OCI-LY7 (cell line): Measurements from ENCODE around the gene CFAP70. TPM values are rescaled to one million over a fixed set of nuclear protein-coding genes. Genes with fewer than 3 reads are reported as not detected.
A peak's percentile ranks its signal among the peaks of the same experiment; 100 is the strongest.

ENCODE experiments used
- Bru-seq: library from RNA; stranded (reverse); fragments of 400-500 nt; gene quantifications from one replicate; lab custom pipeline; 2021; lab: Mats Ljungman, UMichigan
- BruChase-seq, 2 experiments: library from RNA; stranded (reverse); fragments of 400-500 nt; gene quantifications; one replicate each; lab custom pipeline; 2021; lab: Mats Ljungman, UMichigan
- BruUV-seq: library from RNA; stranded (reverse); fragments of 400-500 nt; replicated peaks from 2 replicates; lab custom pipeline; 2021; lab: Mats Ljungman, UMichigan
- CTCF ChIA-PET: fragments of 300-600 bp; sonication (Branson Sonifier 250); formaldehyde crosslinking; loops from one replicate; lab custom pipeline; 2022; ENCODE audit warnings: antibody characterized with exemption; ENCODE audit not compliant: unreplicated experiment; lab: Charles Lee
- POLR2A ChIA-PET: fragments of 300-600 bp; sonication (Branson Sonifier 250); formaldehyde crosslinking; loops from one replicate; lab custom pipeline; 2022; ENCODE audit warnings: antibody characterized with exemption; lab: Charles Lee
- DNase-seq: peaks from one replicate; pipeline ENCODE4 v3.0.0-alpha.2; 2015; ENCODE audit warnings: low spot score
- H2AFZ ChIP-seq: fragments of 200-600 bp; sonication (generic), shearing (Covaris generic); 2 replicates; pipeline ENCODE4 v1.6.1; 2014; ENCODE audit warnings: mild to moderate bottlenecking, antibody characterized with exemption, low read length, moderate library complexity
- H3K27ac ChIP-seq: fragments of 200-600 bp; sonication (generic); 2 replicates; pipeline ENCODE4 v1.5.1; 2014; ENCODE audit warnings: mixed run types, low read depth, mild to moderate bottlenecking, moderate library complexity, low read length, inconsistent platforms; ENCODE audit not compliant: poor library complexity, severe bottlenecking
- H3K36me3 ChIP-seq: fragments of 200-600 bp; sonication (generic); 2 replicates; pipeline ENCODE4 v1.6.1; 2014; ENCODE audit warnings: mild to moderate bottlenecking, antibody characterized with exemption, low read length, moderate library complexity, mixed read lengths; ENCODE audit not compliant: insufficient read depth
- H3K4me1 ChIP-seq: fragments of 200-600 bp; sonication (generic); 2 replicates; pipeline ENCODE4 v1.5.1; 2014; ENCODE audit warnings: mild to moderate bottlenecking, low read length; ENCODE audit not compliant: insufficient read depth, poor library complexity, severe bottlenecking
- H3K4me2 ChIP-seq: fragments of 200-600 bp; sonication (generic); 2 replicates; pipeline ENCODE4 v1.6.1; 2014; ENCODE audit warnings: mild to moderate bottlenecking, low read length
- H3K4me3 ChIP-seq: fragments of 200-600 bp; sonication (generic); 2 replicates; pipeline ENCODE4 v1.5.1; 2014; ENCODE audit warnings: mild to moderate bottlenecking, low read depth, low read length; ENCODE audit not compliant: poor library complexity, severe bottlenecking
- H3K79me2 ChIP-seq: fragments of 200-600 bp; sonication (generic); 2 replicates; pipeline ENCODE4 v1.6.1; 2016; ENCODE audit warnings: low read depth, mild to moderate bottlenecking, low read length, moderate library complexity, mixed read lengths; ENCODE audit not compliant: insufficient read depth
- H3K9me2 ChIP-seq: fragments of 200-600 bp; sonication (generic); 2 replicates; pipeline ENCODE4 v1.6.1; 2016; ENCODE audit warnings: mild to moderate bottlenecking, low read length, mixed read lengths; ENCODE audit not compliant: insufficient read depth
- H3K9me3 ChIP-seq: fragments of 200-600 bp; sonication (generic); 2 replicates; pipeline ENCODE4 v1.6.1; 2014; ENCODE audit warnings: mild to moderate bottlenecking, mixed run types, low read length, mixed read lengths
- H4K20me1 ChIP-seq: fragments of 200-600 bp; sonication (generic); 2 replicates; pipeline ENCODE4 v1.6.1; 2014; ENCODE audit warnings: mild to moderate bottlenecking, antibody characterized with exemption, low read length, moderate library complexity, mixed read lengths; ENCODE audit not compliant: insufficient read depth
- CTCF ChIP-seq: fragments of 200-600 bp; sonication (generic); conservative IDR thresholded peaks from 2 replicates; pipeline ENCODE4 v1.5.1; 2014; ENCODE audit warnings: mild to moderate bottlenecking, antibody characterized with exemption, low read length, moderate library complexity, mixed read lengths
- EZH2phosphoT487 ChIP-seq: fragments of 200-600 bp; sonication (generic); IDR thresholded peaks from 2 replicates; pipeline ENCODE4 v1.6.1; 2018; ENCODE audit warnings: low read depth, borderline replicate concordance, mild to moderate bottlenecking, mixed run types, antibody characterized with exemption, low read length, moderate library complexity, mixed read lengths
- intact Hi-C: fragments of 100-400 bp; cut with micrococcal nuclease; formaldehyde crosslinking; loops from one replicate; pipeline ENCODE4 v1.10.0; 2022; ENCODE audit not compliant: unreplicated experiment
- long read RNA-seq: library from polyadenylated mRNA; stranded (forward); transcript quantifications from one replicate; pipeline ENCODE4 v2.0.0, GENCODE V29; 2022
- total RNA-seq, 2 experiments: library from RNA; depleted of rRNA in 1 of 2; stranded (reverse); fragments of >200 nt in 1 of 2; shearing (Covaris generic) in 1 of 2; gene quantifications; 2 replicates each; pipeline ENCODE4 v1.2.3, GENCODE V29; 2014 to 2022

CFAP70 gene
- 0.26 and 1.9 TPM in 2 replicates for total RNA-seq (2014; rRNA removed; shearing (Covaris generic))
- total RNA-seq (2022) = 0.94 and 1.1 TPM in 2 replicates
- percentile 29 among the genes with signal in this experiment for Bru-seq, nascent RNA
- percentile 35 among the genes with signal in this experiment for BruChase-seq, experiment 1, labeled RNA remaining after a 6-hour chase
- BruChase-seq, experiment 2, labeled RNA remaining after a 2-hour chase = percentile 36 among the genes with signal in this experiment
- long read RNA-seq, partial matches to known transcripts = 2 of 5 reads
- long read RNA-seq, other reads (novel, unspliced or antisense) = 3 of 5 reads

DNA sequence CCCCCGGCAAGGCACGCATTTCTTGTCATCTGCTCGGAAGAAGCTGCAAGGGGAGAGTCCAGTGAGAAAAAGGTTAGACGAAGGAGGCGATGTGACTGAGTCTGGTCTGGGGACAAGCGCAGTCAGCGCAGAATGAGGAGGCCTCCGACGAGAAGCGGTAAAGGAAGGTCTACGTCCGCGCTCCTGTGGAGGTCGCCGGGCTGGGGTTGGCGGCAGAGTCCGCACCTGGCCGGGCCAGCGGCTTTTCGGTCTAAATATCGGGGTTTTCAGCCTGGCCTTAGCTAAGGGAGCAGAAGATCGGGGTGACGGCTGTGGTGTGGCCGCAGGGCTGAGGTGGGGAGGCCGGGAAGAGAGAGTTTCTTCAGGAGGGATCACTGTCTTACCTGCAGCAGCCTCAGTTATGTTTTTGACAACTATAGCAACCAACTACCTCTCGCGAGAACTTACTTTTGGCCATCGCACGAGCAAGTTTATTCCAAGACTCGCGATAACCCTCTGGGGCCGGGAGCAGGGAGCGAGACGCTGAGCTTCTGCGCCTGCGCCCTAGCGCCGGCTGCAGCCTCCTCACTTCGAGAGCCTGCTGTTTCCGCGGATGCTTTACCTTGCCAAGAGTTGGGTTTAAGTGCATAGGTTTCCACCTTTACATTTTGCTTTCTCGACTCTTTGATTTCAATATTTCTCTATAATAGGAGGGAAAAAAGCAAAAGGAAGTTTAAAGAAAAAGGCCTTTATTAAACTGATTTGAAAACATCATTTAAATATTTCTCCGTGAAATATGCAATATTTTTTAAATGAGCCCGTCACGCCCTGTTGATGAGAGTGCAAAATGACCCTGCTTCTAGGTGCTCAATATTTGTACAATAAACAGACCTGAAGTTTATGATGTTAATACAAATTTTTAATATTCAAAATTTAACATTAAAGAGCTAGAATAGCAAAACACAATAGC lies at the start of gene CFAP70:
CFAP70 (minus strand) TSS at position 534 of the 949 bp plus-strand sequence. CDS start 4,068 bp downstream, outside the sequence.
- CTCF ChIA-PET = no interaction called here
- DNase-seq = peak; percentile 98
- H4K20me1 ChIP-seq = no peaks in the 10 kb centered on the region
- intact Hi-C loops = no loop called here
- peaks cover 9% of the 10 kb centered on the region for H3K4me1 ChIP-seq
- BruUV-seq = no TSS peak
- peak within 1 kb of the TSS; percentile 83 for H3K4me2 ChIP-seq
- H3K79me2 ChIP-seq = no peaks in the 10 kb centered on the region
- H3K36me3 ChIP-seq = no peaks in the 10 kb centered on the region
- H3K9me3 ChIP-seq = no peaks in the 10 kb centered on the region
- H3K9me2 ChIP-seq = no peaks in the 10 kb centered on the region
- H3K4me3 ChIP-seq = peak within 1 kb of the TSS; percentile 71
- H2AFZ ChIP-seq = peak within 1 kb of the TSS; percentile 85
- no peak within 1 kb of the TSS for H3K27ac ChIP-seq
- no peak for TF ChIP-seq CTCF
- no peak for TF ChIP-seq EZH2phosphoT487
- POLR2A ChIA-PET = interaction anchor here (0.6 to 1.1 kb wide), 9 partner anchors 9 to 1000 kb away, joined by 3 to 5 read pairs (median 3); partner anchors contain the start of gene MCU

DNA sequence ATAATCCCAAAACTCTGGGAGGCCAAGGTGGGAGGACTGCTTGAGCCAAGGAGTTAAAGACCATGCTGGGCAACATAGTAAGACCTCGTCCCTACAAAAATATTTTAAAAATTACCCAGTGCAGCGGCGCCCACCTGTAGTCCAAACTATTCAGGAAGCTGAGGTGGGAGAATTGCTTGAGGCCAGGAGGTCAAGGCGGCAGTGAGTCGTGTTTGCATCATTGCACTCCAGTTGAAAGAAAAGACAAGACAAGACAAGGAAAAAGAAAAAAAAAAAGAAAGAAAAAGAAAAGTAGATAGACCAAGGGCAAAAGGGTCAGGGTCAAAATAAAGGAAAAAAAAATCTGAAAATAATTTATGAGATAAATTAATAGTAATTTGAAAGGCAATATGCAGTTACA lies 49.4 kb upstream of the CFAP70 start:
- no peak for TF ChIP-seq EZH2phosphoT487
- no peak for TF ChIP-seq CTCF
- no peak overlapping the region for H3K4me3 ChIP-seq
- H3K9me3 ChIP-seq = no peaks in the 10 kb centered on the region
- H3K79me2 ChIP-seq = peaks cover 93% of the 10 kb centered on the region
- H3K27ac ChIP-seq = no peak overlapping the region
- no peak overlapping the region for H3K4me2 ChIP-seq
- intact Hi-C loops = no loop called here
- 0 out of 2 replicates have a peak, but pooled peaks cover 7% of the 10 kb centered on the region for H4K20me1 ChIP-seq
- peaks cover 21% of the 10 kb centered on the region for H3K36me3 ChIP-seq
- BruUV-seq = no TSS peak
- DNase-seq = no peak
- no peaks in the 10 kb centered on the region for H3K9me2 ChIP-seq
- ChIA-PET CTCF (no interaction called here), POLR2A (interaction anchor here (0.7 kb wide), 1 partner anchor 357 kb away, joined by 3 read pairs; no protein-coding TSS in a partner anchor)
- no peak overlapping the region for H2AFZ ChIP-seq
- peaks cover 24% of the 10 kb centered on the region for H3K4me1 ChIP-seq
